VCaP (cell line): ENCODE measurements around the gene ABI3BP.

Experiments
- H3K27ac ChIP-seq: fragments of 450-650 bp; 2 replicates; pipeline ENCODE4 v1.5.1; 2017
- CTCF ChIP-seq: fragments of 450-650 bp; conservative IDR thresholded peaks from 2 replicates; pipeline ENCODE4 v1.5.1; 2017; ENCODE audit warnings: mild to moderate bottlenecking, moderate library complexity

Gene ABI3BP

GRCh38 chr3:100777271-100777670, 215.9 kb downstream of the ABI3BP start:
- TF ChIP-seq CTCF = no peak
- H3K27ac ChIP-seq = no peak overlapping the region

- TF ChIP-seq CTCF = no peak
- no peak overlapping the region for H3K27ac ChIP-seq
Observed at GRCh38 chr3:100776746-100777145, 216.5 kb downstream of the ABI3BP start.

- no peak overlapping the region for H3K27ac ChIP-seq
- TF ChIP-seq CTCF = no peak
Observed at GRCh38 chr3:100776097-100776729, 217.0 kb downstream of the ABI3BP start.

GRCh38 chr3:100775669-100776068, 217.6 kb downstream of the ABI3BP start:
- no peak overlapping the region for H3K27ac ChIP-seq
- TF ChIP-seq CTCF = no peak

- no peak overlapping the region for H3K27ac ChIP-seq
- no peak for TF ChIP-seq CTCF
Observed at GRCh38 chr3:100775226-100775625, 218.0 kb downstream of the ABI3BP start.

- no peak overlapping the region for H3K27ac ChIP-seq
- no peak for TF ChIP-seq CTCF
Observed at GRCh38 chr3:100769693-100770092, 223.5 kb downstream of the ABI3BP start.

GRCh38 chr3:100766069-100766468, 227.2 kb downstream of the ABI3BP start:
- H3K27ac ChIP-seq = no peak overlapping the region
- TF ChIP-seq CTCF = no peak
